GM23248 (cell line): Measurements from ENCODE around the gene SAP30BP.

ENCODE experiments used
- EZH2 ChIP-seq: fragments of 200-600 bp; sonication (generic); IDR thresholded peaks from 2 replicates; pipeline ENCODE4 v1.6.1; 2018; ENCODE audit warnings: antibody characterized with exemption, mild to moderate bottlenecking; ENCODE audit not compliant: insufficient read depth, poor library complexity, severe bottlenecking
- EZH2phosphoT487 ChIP-seq: fragments of 200-600 bp; sonication (generic); IDR thresholded peaks from 2 replicates; pipeline ENCODE4 v1.6.1; 2018; ENCODE audit warnings: antibody characterized with exemption, moderate library complexity, mild to moderate bottlenecking, low read depth; ENCODE audit not compliant: insufficient read depth

DNA sequence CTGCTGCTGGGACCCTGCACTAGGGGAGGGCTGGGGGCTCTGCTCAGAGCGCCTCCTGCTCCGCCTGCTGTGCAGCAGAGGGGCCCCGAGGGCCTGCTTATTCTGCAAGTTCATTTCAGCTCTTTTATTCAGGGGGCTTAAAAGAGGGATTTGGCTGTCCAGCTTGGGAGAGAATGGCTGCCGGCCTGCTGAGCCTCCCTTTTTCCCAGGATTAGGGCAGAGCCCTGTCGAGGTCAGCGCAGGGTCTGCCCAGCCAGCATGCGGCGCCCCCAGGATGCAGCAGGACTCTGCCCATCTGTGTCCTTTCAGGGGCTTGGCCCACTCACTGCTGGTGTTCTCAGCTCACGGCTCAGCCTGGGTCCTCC lies 32.8 kb upstream of the SAP30BP start:
- no peak for TF ChIP-seq EZH2
- TF ChIP-seq EZH2phosphoT487: no peak
